Measurements from ENCODE around the gene METTL15.
"Not testable (repeated sequence)": the region's sequence is repeated elsewhere in the genome, so short reads cannot be mapped to it uniquely, and the experiment has no call there.

Gene METTL15, protein sequence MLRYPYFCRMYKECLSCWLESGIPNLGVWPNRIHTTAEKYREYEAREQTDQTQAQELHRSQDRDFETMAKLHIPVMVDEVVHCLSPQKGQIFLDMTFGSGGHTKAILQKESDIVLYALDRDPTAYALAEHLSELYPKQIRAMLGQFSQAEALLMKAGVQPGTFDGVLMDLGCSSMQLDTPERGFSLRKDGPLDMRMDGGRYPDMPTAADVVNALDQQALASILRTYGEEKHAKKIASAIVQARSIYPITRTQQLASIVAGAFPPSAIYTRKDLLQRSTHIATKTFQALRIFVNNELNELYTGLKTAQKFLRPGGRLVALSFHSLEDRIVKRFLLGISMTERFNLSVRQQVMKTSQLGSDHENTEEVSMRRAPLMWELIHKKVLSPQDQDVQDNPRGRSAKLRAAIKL

GRCh38 chr11:28107750-28108618, at the start of gene METTL15, which contains the start of gene KIF18A:
Gene METTL15 (plus strand): TSS chr11:28108388. CDS start chr11:28113335, 4,947 bp downstream.
Gene KIF18A (minus strand): TSS chr11:28108156. CDS start chr11:28097947, 10,209 bp downstream.
- TF ChIP-seq, protein P1, sequence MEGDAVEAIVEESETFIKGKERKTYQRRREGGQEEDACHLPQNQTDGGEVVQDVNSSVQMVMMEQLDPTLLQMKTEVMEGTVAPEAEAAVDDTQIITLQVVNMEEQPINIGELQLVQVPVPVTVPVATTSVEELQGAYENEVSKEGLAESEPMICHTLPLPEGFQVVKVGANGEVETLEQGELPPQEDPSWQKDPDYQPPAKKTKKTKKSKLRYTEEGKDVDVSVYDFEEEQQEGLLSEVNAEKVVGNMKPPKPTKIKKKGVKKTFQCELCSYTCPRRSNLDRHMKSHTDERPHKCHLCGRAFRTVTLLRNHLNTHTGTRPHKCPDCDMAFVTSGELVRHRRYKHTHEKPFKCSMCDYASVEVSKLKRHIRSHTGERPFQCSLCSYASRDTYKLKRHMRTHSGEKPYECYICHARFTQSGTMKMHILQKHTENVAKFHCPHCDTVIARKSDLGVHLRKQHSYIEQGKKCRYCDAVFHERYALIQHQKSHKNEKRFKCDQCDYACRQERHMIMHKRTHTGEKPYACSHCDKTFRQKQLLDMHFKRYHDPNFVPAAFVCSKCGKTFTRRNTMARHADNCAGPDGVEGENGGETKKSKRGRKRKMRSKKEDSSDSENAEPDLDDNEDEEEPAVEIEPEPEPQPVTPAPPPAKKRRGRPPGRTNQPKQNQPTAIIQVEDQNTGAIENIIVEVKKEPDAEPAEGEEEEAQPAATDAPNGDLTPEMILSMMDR (IDR thresholded peaks at IDR 0.05; ENCODE audit: insufficient read depth, low read depth, low read length, missing control alignments) = no peak
- DNase-seq (ENCODE audit: low read depth) = peak; percentile 99

GRCh38 chr11:28071305-28071704, 36.9 kb upstream of the METTL15 start:
- H3K4me3 ChIP-seq (ENCODE audit: low read length) = no peak overlapping the region
- no peak for DNase-seq (ENCODE audit: low read depth)
- TF ChIP-seq, protein P1 (IDR thresholded peaks at IDR 0.05; ENCODE audit: insufficient read depth, low read depth, low read length, missing control alignments) = no peak

More at GRCh38 chr11:28107750-28108618, at the start of gene METTL15, which contains the start of gene KIF18A:
- H3K4me3 ChIP-seq (ENCODE audit: low read length) = peak within 1 kb of the TSS; percentile 51

GRCh38 chr11:28072321-28072720, 35.9 kb upstream of the METTL15 start:
- TF ChIP-seq, protein P1 (IDR thresholded peaks at IDR 0.05; ENCODE audit: insufficient read depth, low read depth, low read length, missing control alignments) = no peak
- H3K4me3 ChIP-seq (ENCODE audit: low read length) = no peak overlapping the region
- no peak for DNase-seq (ENCODE audit: low read depth)

DNA sequence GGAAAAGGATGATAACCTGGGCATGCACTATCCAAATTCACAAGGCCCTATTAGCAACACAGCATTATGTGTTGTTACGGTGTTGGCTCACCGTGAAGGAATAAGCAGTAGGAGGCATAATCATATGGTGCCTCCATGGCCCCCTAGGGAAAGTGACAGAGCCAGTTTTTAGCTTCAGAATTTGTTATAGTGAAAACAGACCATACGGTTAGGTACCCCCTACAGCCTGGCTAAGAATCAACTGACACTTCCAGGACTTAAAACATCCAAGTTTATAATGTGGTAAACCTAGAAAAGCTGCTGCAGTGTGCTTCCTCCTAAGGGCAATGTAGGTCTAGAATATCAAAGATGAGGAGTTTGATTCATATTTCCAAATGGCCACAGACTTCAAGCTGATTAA, 30.7 kb upstream of the METTL15 start:
- H3K4me3 ChIP-seq (ENCODE audit: low read length) = no peak overlapping the region
- no peak for DNase-seq (ENCODE audit: low read depth)
- TF ChIP-seq, protein P1 (IDR thresholded peaks at IDR 0.05; ENCODE audit: insufficient read depth, low read depth, low read length, missing control alignments) = no peak

- no peak for DNase-seq (ENCODE audit: low read depth)
- TF ChIP-seq, protein P1 (IDR thresholded peaks at IDR 0.05; ENCODE audit: insufficient read depth, low read depth, low read length, missing control alignments) = no peak
Measured at GRCh38 chr11:28083118-28083517, 25.1 kb upstream of the METTL15 start.

GRCh38 chr11:28086569-28086968, 21.6 kb upstream of the METTL15 start:
- peak; percentile 75 for DNase-seq (ENCODE audit: low read depth)
- no peak overlapping the region for H3K4me3 ChIP-seq (ENCODE audit: low read length)
- TF ChIP-seq, protein P1 (IDR thresholded peaks at IDR 0.05; ENCODE audit: insufficient read depth, low read depth, low read length, missing control alignments) = no peak

More at GRCh38 chr11:28083118-28083517, 25.1 kb upstream of the METTL15 start:
- H3K4me3 ChIP-seq (ENCODE audit: low read length) = no peak overlapping the region

GRCh38 chr11:28087192-28087591, 21.0 kb upstream of the METTL15 start:
- not testable (repeated sequence) for DNase-seq (ENCODE audit: low read depth)

GRCh38 chr11:28087693-28088092, 20.5 kb upstream of the METTL15 start:
- DNase-seq (ENCODE audit: low read depth); H3K4me3 ChIP-seq (ENCODE audit: low read length): not testable (repeated sequence)

More at GRCh38 chr11:28087192-28087591, 21.0 kb upstream of the METTL15 start:
- H3K4me3 ChIP-seq (ENCODE audit: low read length) = not testable (repeated sequence)
